ENCODE measurements around the gene COL4A1. TPM values are rescaled to one million over a fixed set of nuclear protein-coding genes. Genes with fewer than 3 reads are reported as not detected.

Gene COL4A1
- total RNA-seq, 2 experiments from 2014 or later = 0.08 to 0.16 TPM

DNA sequence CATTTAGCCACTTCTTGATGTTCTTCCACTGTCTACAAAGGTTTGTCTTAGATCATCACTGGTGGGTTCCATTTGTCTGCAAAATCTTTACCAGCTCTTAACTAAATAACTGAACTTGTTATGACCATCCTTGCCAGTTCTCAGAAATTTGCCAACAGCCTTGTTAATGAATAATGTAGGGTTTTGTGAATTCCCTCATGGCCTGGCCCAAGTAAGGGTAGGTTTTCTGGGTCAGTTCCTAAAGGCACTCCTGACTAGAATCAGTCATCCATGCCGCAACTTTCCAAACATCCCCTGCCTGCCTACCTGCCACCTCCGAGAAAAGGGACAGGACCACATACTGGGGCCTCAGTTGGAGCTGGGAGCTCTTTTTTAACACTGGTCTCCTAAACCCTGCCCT is 4.0 kb downstream of the COL4A1 start:
- TF ChIP-seq, protein P1, sequence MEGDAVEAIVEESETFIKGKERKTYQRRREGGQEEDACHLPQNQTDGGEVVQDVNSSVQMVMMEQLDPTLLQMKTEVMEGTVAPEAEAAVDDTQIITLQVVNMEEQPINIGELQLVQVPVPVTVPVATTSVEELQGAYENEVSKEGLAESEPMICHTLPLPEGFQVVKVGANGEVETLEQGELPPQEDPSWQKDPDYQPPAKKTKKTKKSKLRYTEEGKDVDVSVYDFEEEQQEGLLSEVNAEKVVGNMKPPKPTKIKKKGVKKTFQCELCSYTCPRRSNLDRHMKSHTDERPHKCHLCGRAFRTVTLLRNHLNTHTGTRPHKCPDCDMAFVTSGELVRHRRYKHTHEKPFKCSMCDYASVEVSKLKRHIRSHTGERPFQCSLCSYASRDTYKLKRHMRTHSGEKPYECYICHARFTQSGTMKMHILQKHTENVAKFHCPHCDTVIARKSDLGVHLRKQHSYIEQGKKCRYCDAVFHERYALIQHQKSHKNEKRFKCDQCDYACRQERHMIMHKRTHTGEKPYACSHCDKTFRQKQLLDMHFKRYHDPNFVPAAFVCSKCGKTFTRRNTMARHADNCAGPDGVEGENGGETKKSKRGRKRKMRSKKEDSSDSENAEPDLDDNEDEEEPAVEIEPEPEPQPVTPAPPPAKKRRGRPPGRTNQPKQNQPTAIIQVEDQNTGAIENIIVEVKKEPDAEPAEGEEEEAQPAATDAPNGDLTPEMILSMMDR (IDR thresholded peaks at IDR 0.05) = no peak
- H3K4me1 Mint-ChIP-seq (ENCODE audit: low read depth) = no peaks in the 10 kb centered on the region
- Histone ChIP-seq H3K27me3 (ENCODE audit: control insufficient read depth in 1 of 2, insufficient read depth in 2 of 2, low read length in 2 of 2) (peaks cover 28 to 59% of the 10 kb centered on the region in 2 experiments), H3K4me1 (ENCODE audit: insufficient read depth, low read length) (no peaks in the 10 kb centered on the region), H3K36me3 (ENCODE audit: insufficient read depth, low read length) (no peaks in the 10 kb centered on the region), H3K27ac (ENCODE audit: low read depth in 1 of 2, low read length in 2 of 2) (no peak overlapping the region), H3K4me3 (ENCODE audit: low read length) (no peak overlapping the region), H3K9me3 (ENCODE audit: control insufficient read depth in 1 of 2, insufficient read depth in 1 of 2, low read length in 2 of 2) (peaks cover 0 to 18% of the 10 kb centered on the region in 2 experiments)
- DNase-seq (no peak), ATAC-seq (ENCODE audit: poor library complexity) (no peak)
- H3K27ac Mint-ChIP-seq = no peak overlapping the region
- H3K4me3 Mint-ChIP-seq = no peak overlapping the region
- CTCF ChIA-PET = no interaction called here
- H3K27me3 Mint-ChIP-seq = peaks cover 74% of the 10 kb centered on the region
- intact Hi-C loops (cut with DNase I, micrococcal nuclease) = no loop called here
- no peaks in the 10 kb centered on the region for H3K36me3 Mint-ChIP-seq (ENCODE audit: low read depth)
- H3K9me3 Mint-ChIP-seq = no peaks in the 10 kb centered on the region
- POLR2A ChIA-PET = no interaction called here

DNA sequence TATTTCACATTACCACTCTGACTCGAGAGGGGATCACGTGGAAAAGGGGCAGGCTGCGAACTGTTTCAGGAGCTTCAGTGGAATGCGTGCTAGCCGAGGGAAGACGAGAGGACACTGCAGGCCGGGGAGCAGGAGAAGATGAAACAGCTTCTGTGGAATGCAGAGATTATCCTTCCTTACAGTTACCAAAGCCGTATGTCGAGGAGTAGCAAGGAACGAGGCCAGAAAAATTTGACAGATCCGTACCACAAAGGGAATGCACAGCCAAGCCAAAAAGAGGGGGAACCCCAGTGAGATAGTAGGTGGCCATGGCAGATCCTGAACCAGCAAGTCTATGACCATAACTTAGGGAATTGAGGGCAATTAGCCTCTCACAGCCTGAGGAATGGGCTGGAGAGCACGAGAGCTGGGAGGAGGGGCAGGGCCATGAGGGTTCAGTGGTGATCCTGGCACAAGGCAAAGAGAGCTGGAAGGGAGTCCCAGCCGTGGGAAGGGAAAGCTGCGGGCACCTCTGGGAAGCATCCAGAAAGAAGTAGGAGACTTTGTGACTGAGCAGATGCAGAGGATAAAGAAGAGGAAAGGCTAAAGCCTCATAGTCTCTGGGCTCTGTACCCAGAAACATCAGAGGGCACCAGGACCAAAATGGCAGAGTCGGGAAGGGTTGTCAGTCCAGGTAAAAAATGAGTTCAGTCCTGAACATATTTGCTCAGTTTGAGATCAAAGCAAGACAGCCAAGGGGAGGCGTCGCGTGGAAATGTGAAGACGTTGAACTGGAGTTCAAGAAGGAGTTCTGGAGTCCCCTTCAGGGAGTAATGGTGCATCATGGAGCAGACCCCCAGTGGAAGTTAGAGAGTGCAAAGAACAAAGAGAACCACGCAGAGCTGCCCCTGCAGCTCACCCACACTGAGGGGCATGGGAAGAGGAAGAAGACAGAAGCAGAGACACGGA is 5.1 kb downstream of the COL4A1 start:
- Mint-ChIP-seq H3K4me3 (no peak overlapping the region), H3K36me3 (ENCODE audit: low read depth) (no peaks in the 10 kb centered on the region), H3K4me1 (ENCODE audit: low read depth) (no peaks in the 10 kb centered on the region), H3K27me3 (peaks cover 80% of the 10 kb centered on the region), H3K27ac (no peak overlapping the region), H3K9me3 (no peaks in the 10 kb centered on the region)
- ChIA-PET POLR2A (no interaction called here), CTCF (no interaction called here)
- no peak overlapping the region for H3K4me3 ChIP-seq (ENCODE audit: low read length)
- no peak for ATAC-seq (ENCODE audit: poor library complexity)
- no peaks in the 10 kb centered on the region for H3K4me1 ChIP-seq (ENCODE audit: insufficient read depth, low read length)
- H3K27ac ChIP-seq (ENCODE audit: low read depth in 1 of 2, low read length in 2 of 2) = no peak overlapping the region
- H3K27me3 ChIP-seq (ENCODE audit: control insufficient read depth in 1 of 2, insufficient read depth in 2 of 2, low read length in 2 of 2) = peaks cover 26 to 55% of the 10 kb centered on the region in 2 experiments
- DNase-seq = no peak
- H3K36me3 ChIP-seq (ENCODE audit: insufficient read depth, low read length) = no peaks in the 10 kb centered on the region
- H3K9me3 ChIP-seq (ENCODE audit: control insufficient read depth in 1 of 2, insufficient read depth in 1 of 2, low read length in 2 of 2) = peaks cover 0 to 14% of the 10 kb centered on the region in 2 experiments
- TF ChIP-seq, protein P1 (IDR thresholded peaks at IDR 0.05) = no peak
- intact Hi-C loops (cut with DNase I, micrococcal nuclease) = no loop called here

DNA sequence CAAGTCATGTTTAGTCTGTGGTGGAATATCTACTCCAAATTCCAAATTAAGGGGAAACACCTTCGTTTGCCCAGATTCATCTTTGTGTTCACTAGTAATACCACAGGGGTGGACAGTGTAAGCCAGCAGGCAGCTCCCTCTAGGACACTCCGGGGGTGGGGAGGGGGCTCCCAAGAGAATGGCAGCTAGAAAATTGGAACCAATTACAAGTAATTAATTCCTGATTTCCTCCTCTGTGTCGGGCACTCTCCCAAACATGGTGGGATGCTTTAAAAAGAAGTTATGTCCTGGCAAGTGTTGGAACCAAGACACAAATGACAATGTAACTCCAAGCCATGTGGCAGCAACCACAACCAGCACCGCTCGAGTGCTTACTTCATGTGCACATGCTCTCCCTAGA is 5.9 kb downstream of the COL4A1 start:
- Mint-ChIP-seq H3K4me3 (no peak overlapping the region), H3K27ac (no peak overlapping the region), H3K27me3 (peaks cover 86% of the 10 kb centered on the region), H3K9me3 (no peaks in the 10 kb centered on the region), H3K36me3 (ENCODE audit: low read depth) (no peaks in the 10 kb centered on the region), H3K4me1 (ENCODE audit: low read depth) (no peaks in the 10 kb centered on the region)
- no peak overlapping the region for H3K27ac ChIP-seq (ENCODE audit: low read depth in 1 of 2, low read length in 2 of 2)
- ChIA-PET POLR2A (no interaction called here), CTCF (no interaction called here)
- peaks cover 29 to 63% of the 10 kb centered on the region in 2 experiments for H3K27me3 ChIP-seq (ENCODE audit: control insufficient read depth in 1 of 2, insufficient read depth in 2 of 2, low read length in 2 of 2)
- H3K36me3 ChIP-seq (ENCODE audit: insufficient read depth, low read length) = no peaks in the 10 kb centered on the region
- no peak for DNase-seq
- TF ChIP-seq, protein P1 (IDR thresholded peaks at IDR 0.05) = no peak
- H3K4me3 ChIP-seq (ENCODE audit: low read length) = no peak overlapping the region
- H3K9me3 ChIP-seq (ENCODE audit: control insufficient read depth in 1 of 2, insufficient read depth in 1 of 2, low read length in 2 of 2) = peaks cover 0 to 9% of the 10 kb centered on the region in 2 experiments
- H3K4me1 ChIP-seq (ENCODE audit: insufficient read depth, low read length) = no peaks in the 10 kb centered on the region
- ATAC-seq (ENCODE audit: poor library complexity) = no peak
- intact Hi-C loops (cut with DNase I, micrococcal nuclease) = no loop called here

Measured in CD4-positive, alpha-beta T cell (primary cell).